HepG2 (cell line): ENCODE data around the gene PLPPR2. TPM values are rescaled to one million over a fixed set of nuclear protein-coding genes. Genes with fewer than 3 reads are reported as not detected.

Experiments
- BRF2 ChIP-seq: sonication (generic); formaldehyde crosslinking; IDR thresholded peaks from 2 replicates; pipeline ENCODE4 v1.8.1; 2022; ENCODE audit warnings: mild to moderate bottlenecking, missing genetic modification reagents
- CBX1 ChIP-seq: IDR thresholded peaks from one replicate; pipeline ENCODE4 v1.6.1; 2016; ENCODE audit warnings: antibody characterized with exemption, low read depth
- FOXA3 ChIP-seq: IDR thresholded peaks from 2 replicates; pipeline ENCODE4 v1.6.1; 2016; ENCODE audit warnings: missing genetic modification reagents, missing compliant biosample characterization
- GATAD1 ChIP-seq: IDR thresholded peaks from 2 replicates; pipeline ENCODE4 v1.6.1; 2016; ENCODE audit warnings: missing genetic modification reagents, missing compliant biosample characterization
- HIVEP1 ChIP-seq: sonication (generic); formaldehyde crosslinking; IDR thresholded peaks from 2 replicates; pipeline ENCODE4 v1.4.0; 2020; ENCODE audit warnings: mild to moderate bottlenecking, missing genetic modification reagents
- KAT8 ChIP-seq: IDR thresholded peaks from 2 replicates; pipeline ENCODE4 v1.6.1; 2016; ENCODE audit warnings: missing genetic modification reagents, missing compliant biosample characterization
- KDM3A ChIP-seq: IDR thresholded peaks from 2 replicates; pipeline ENCODE4 v1.6.1; 2018; ENCODE audit warnings: low read depth, missing compliant biosample characterization
- PHF21A ChIP-seq: sonication (generic); formaldehyde crosslinking; IDR thresholded peaks from 2 replicates; pipeline ENCODE4 v1.5.0; 2020; ENCODE audit warnings: mild to moderate bottlenecking, missing genetic modification reagents
- SNAPC5 ChIP-seq: sonication (generic); formaldehyde crosslinking; IDR thresholded peaks from 2 replicates; pipeline ENCODE4 v1.8.1; 2023; ENCODE audit warnings: mild to moderate bottlenecking, missing genetic modification reagents, borderline replicate concordance
- SRY ChIP-seq: sonication (generic); formaldehyde crosslinking; IDR thresholded peaks from 2 replicates; pipeline ENCODE4 v1.8.0; 2022; ENCODE audit warnings: mild to moderate bottlenecking, missing genetic modification reagents
- THAP11 ChIP-seq: IDR thresholded peaks from 2 replicates; pipeline ENCODE4 v1.6.1; 2016; ENCODE audit warnings: missing biosample characterization, missing genetic modification reagents
- ZMAT3 ChIP-seq: sonication (generic); formaldehyde crosslinking; conservative IDR thresholded peaks from 2 replicates; pipeline ENCODE4 v1.7.0; 2021; ENCODE audit warnings: missing genetic modification reagents
- ZNF3 ChIP-seq: IDR thresholded peaks from 2 replicates; pipeline ENCODE4 v1.7.0; 2017; ENCODE audit warnings: inconsistent platforms
- ZNF317 ChIP-seq: sonication (generic); formaldehyde crosslinking; IDR thresholded peaks from 2 replicates; pipeline ENCODE4 v1.5.0; 2020; ENCODE audit warnings: mild to moderate bottlenecking, missing genetic modification reagents
- ZNF362 ChIP-seq: sonication (generic); formaldehyde crosslinking; IDR thresholded peaks from 2 replicates; pipeline ENCODE4 v1.4.0; 2020; ENCODE audit warnings: missing genetic modification reagents, mild to moderate bottlenecking, borderline replicate concordance
- ZNF414 ChIP-seq: sonication (generic); formaldehyde crosslinking; IDR thresholded peaks from 2 replicates; pipeline ENCODE4 v1.5.0; 2020; ENCODE audit warnings: missing genetic modification reagents
- ZNF816 ChIP-seq: sonication (generic); formaldehyde crosslinking; IDR thresholded peaks from 2 replicates; pipeline ENCODE4 v1.8.0; 2022; ENCODE audit warnings: missing genetic modification reagents, mild to moderate bottlenecking, borderline replicate concordance
- ZNF850 ChIP-seq: sonication (generic); formaldehyde crosslinking; conservative IDR thresholded peaks from 2 replicates; pipeline ENCODE4 v1.9.0; 2021; ENCODE audit warnings: mild to moderate bottlenecking, missing genetic modification reagents
- ZNF878 ChIP-seq: sonication (generic); formaldehyde crosslinking; IDR thresholded peaks from 2 replicates; pipeline ENCODE4 v1.8.1; 2023; ENCODE audit warnings: mild to moderate bottlenecking, missing genetic modification reagents, moderate library complexity
- ZSCAN31 ChIP-seq: sonication (generic); formaldehyde crosslinking; IDR thresholded peaks from 2 replicates; pipeline ENCODE4 v1.5.0; 2020; ENCODE audit warnings: low read depth, mild to moderate bottlenecking, missing genetic modification reagents
- polyA plus RNA-seq, 8 experiments: library from polyadenylated mRNA; depleted of rRNA in 3 of 8; stranded (reverse) in 7 of 8; unstranded in 1 of 8; fragments of >200 nt; fragmentation: Illumina TruSeq in 4 of 8; extraction: Trizol in 4 of 8; gene quantifications; 2 replicates each; pipeline versions ENCODE4 v1.2.1 to v1.2.3, GENCODE V29; 2011 to 2016; ENCODE audit warnings: low read depth in 4 of 8, missing spikeins in 1 of 8, mixed read lengths in 1 of 8; ENCODE audit not compliant: insufficient read depth in 1 of 8
- total RNA-seq, 5 experiments: library from RNA; depleted of rRNA; stranded (reverse); fragments of >200 nt; fragmentation: Illumina TruSeq; extraction: Trizol; gene quantifications; 2 replicates each; pipeline ENCODE4 v1.2.3, GENCODE V29; 2016; ENCODE audit warnings: low read depth in 1 of 5
- TF ChIP-seq, protein P1 (sequence below): sonication (generic); formaldehyde crosslinking; IDR thresholded peaks from 2 replicates; pipeline ENCODE4 v1.8.1; 2023; ENCODE audit warnings: missing genetic modification reagents, mild to moderate bottlenecking, borderline replicate concordance
- TF ChIP-seq, protein P2 (sequence below): sonication (generic); formaldehyde crosslinking; IDR thresholded peaks from 2 replicates; pipeline ENCODE4 v1.4.0; 2020; ENCODE audit warnings: missing genetic modification reagents

PLPPR2 gene
- total and polyA plus RNA-seq, 2 of the 13 experiments (the other 11 are each of a cell fraction or from before 2014, with no cell fraction given) = 1.5 to 2.1 TPM

DNA sequence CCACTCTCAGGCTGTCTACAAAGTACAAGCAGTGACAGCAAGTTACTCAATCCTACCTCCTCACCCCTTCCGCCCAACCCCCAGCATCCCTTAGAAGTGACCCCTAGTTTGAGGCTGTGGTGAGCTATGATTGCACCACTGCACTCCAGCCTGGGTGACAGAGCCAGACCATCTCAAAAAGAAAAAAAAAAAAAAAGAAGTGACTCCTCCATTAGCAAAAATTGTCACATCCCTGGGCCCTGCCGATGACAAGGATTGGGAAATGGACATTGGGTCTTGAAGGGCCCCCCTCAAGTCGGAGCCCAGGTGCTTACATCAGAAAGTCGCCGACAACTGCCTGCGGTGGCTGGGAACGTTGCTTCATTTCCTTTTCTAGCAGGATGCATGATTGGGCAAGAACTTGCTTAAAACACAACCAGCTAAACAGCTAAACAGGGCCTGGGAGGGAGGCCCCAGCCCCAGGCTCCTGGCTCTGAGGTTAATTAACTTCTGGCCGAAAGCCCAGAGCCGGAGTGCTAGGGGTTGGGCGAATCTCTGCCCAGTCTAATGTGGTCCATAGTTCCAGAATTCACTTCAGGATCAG lies 31.1 kb upstream of the PLPPR2 start (continued):
- TF ChIP-seq GATAD1 (CRISPR knock-in tag) = 0 out of 2 replicates have a peak, but pooled peaks have one; percentile 29
- no peak for TF ChIP-seq ZSCAN31 (CRISPR knock-in tag)
- TF ChIP-seq ZNF878 (CRISPR knock-in tag) = no peak
- peak; percentile 43; the same call in 1 of the 2 replicates for TF ChIP-seq KDM3A (CRISPR knock-in tag)
- TF ChIP-seq PHF21A (CRISPR knock-in tag) = peak; percentile 84
- no peak for TF ChIP-seq SNAPC5 (CRISPR knock-in tag)
- 0 out of 2 replicates have a peak, but pooled peaks have one; percentile 46 for TF ChIP-seq ZNF317 (CRISPR knock-in tag)
- TF ChIP-seq HIVEP1 (CRISPR knock-in tag) = peak; percentile 29; the same call in 1 of the 2 replicates
- TF ChIP-seq ZMAT3 = no peak
- TF ChIP-seq ZNF850 = no peak
- TF ChIP-seq, protein P1, sequence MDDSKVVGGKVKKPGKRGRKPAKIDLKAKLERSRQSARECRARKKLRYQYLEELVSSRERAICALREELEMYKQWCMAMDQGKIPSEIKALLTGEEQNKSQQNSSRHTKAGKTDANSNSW (CRISPR knock-in tag) = no peak
- TF ChIP-seq BRF2 (CRISPR knock-in tag) = no peak
- TF ChIP-seq, protein P2, sequence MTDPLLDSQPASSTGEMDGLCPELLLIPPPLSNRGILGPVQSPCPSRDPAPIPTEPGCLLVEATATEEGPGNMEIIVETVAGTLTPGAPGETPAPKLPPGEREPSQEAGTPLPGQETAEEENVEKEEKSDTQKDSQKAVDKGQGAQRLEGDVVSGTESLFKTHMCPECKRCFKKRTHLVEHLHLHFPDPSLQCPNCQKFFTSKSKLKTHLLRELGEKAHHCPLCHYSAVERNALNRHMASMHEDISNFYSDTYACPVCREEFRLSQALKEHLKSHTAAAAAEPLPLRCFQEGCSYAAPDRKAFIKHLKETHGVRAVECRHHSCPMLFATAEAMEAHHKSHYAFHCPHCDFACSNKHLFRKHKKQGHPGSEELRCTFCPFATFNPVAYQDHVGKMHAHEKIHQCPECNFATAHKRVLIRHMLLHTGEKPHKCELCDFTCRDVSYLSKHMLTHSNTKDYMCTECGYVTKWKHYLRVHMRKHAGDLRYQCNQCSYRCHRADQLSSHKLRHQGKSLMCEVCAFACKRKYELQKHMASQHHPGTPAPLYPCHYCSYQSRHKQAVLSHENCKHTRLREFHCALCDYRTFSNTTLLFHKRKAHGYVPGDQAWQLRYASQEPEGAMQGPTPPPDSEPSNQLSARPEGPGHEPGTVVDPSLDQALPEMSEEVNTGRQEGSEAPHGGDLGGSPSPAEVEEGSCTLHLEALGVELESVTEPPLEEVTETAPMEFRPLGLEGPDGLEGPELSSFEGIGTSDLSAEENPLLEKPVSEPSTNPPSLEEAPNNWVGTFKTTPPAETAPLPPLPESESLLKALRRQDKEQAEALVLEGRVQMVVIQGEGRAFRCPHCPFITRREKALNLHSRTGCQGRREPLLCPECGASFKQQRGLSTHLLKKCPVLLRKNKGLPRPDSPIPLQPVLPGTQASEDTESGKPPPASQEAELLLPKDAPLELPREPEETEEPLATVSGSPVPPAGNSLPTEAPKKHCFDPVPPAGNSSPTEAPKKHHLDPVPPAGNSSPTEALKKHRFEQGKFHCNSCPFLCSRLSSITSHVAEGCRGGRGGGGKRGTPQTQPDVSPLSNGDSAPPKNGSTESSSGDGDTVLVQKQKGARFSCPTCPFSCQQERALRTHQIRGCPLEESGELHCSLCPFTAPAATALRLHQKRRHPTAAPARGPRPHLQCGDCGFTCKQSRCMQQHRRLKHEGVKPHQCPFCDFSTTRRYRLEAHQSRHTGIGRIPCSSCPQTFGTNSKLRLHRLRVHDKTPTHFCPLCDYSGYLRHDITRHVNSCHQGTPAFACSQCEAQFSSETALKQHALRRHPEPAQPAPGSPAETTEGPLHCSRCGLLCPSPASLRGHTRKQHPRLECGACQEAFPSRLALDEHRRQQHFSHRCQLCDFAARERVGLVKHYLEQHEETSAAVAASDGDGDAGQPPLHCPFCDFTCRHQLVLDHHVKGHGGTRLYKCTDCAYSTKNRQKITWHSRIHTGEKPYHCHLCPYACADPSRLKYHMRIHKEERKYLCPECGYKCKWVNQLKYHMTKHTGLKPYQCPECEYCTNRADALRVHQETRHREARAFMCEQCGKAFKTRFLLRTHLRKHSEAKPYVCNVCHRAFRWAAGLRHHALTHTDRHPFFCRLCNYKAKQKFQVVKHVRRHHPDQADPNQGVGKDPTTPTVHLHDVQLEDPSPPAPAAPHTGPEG = 0 out of 2 replicates have a peak, but pooled peaks have one; percentile 45
- peak; percentile 68 for TF ChIP-seq THAP11 (CRISPR knock-in tag)
- no peak for TF ChIP-seq ZNF414 (CRISPR knock-in tag)
- TF ChIP-seq FOXA3 (CRISPR knock-in tag) = peak; percentile 59
- no peak for TF ChIP-seq SRY
- 0 out of 2 replicates have a peak, but pooled peaks have one; percentile 55 for TF ChIP-seq ZNF3 (CRISPR knock-in tag)
- peak; percentile 32 for TF ChIP-seq CBX1
- peak; percentile 58; the same call in 1 of the 2 replicates for TF ChIP-seq KAT8 (CRISPR knock-in tag)
- no peak for TF ChIP-seq ZNF816
- peak; percentile 64; the same call in 1 of the 2 replicates for TF ChIP-seq ZNF362 (CRISPR knock-in tag)
